Fibroblast of skin of back (primary cell): ENCODE measurements around the gene COL6A1.
"Not testable (repeated sequence)": the region's sequence is repeated elsewhere in the genome, so short reads cannot be mapped to it uniquely, and the experiment has no call there.

Experiments
- DNase-seq: peaks from one replicate; pipeline ENCODE4 v3.0.0-alpha.2; 2013

COL6A1 gene

GRCh38 chr21:45966791-45967394, 14.7 kb upstream of the COL6A1 start:
- no peak for DNase-seq

- DNase-seq, result no peak
Observed at GRCh38 chr21:45969921-45970673, 11.5 kb upstream of the COL6A1 start.

GRCh38 chr21:45970674-45971615, 10.6 kb upstream of the COL6A1 start:
- peak; percentile 55 for DNase-seq

- DNase-seq, result peak; percentile 89
Observed at GRCh38 chr21:45971616-45972352, 9.8 kb upstream of the COL6A1 start.

GRCh38 chr21:45972353-45972715, 9.2 kb upstream of the COL6A1 start:
- peak; percentile 45 for DNase-seq

- DNase-seq, result peak; percentile 89
Observed at GRCh38 chr21:45972716-45973474, 8.7 kb upstream of the COL6A1 start.

- peak; percentile 89 for DNase-seq
Observed at GRCh38 chr21:45973475-45974072, 8.0 kb upstream of the COL6A1 start.

GRCh38 chr21:45974073-45975019, 7.2 kb upstream of the COL6A1 start:
- DNase-seq, result peak; percentile 88

GRCh38 chr21:45975020-45975666, 6.4 kb upstream of the COL6A1 start:
- peak; percentile 69 for DNase-seq

- not testable (repeated sequence) for DNase-seq
Observed at GRCh38 chr21:45975667-45976409, 5.7 kb upstream of the COL6A1 start.

- no peak for DNase-seq
Observed at GRCh38 chr21:45976701-45977311, 4.8 kb upstream of the COL6A1 start.

- peak; percentile 69 for DNase-seq
Observed at GRCh38 chr21:45977396-45977795, 4.2 kb upstream of the COL6A1 start.

GRCh38 chr21:45979141-45979631, 2.4 kb upstream of the COL6A1 start:
- peak; percentile 77 for DNase-seq

- DNase-seq, result no peak
Observed at GRCh38 chr21:45979651-45980050, 1.9 kb upstream of the COL6A1 start.

- no peak for DNase-seq
Observed at GRCh38 chr21:45980271-45980670, 1.3 kb upstream of the COL6A1 start.

GRCh38 chr21:45980697-45981096, 873 bp upstream of the COL6A1 start:
- no peak for DNase-seq

- DNase-seq, result no peak
Observed at GRCh38 chr21:45982092-45982757, 655 bp downstream of the COL6A1 start.
